Stimulated activated CD4-positive, alpha-beta T cell treated with anti-CD3 and anti-CD28 coated beads, TNF-alpha, amount 100 ng/mL, for 48 hours (primary cell): Measurements from ENCODE around the gene WDR83.
"Not testable (repeated sequence)": the region's sequence is repeated elsewhere in the genome, so short reads cannot be mapped to it uniquely, and the experiment has no call there.

Experiments used
- DNase-seq, 3 donors: peaks; one replicate each; pipeline ENCODE4 v3.0.0-alpha.2; 2020; ENCODE audit warnings: low read depth in 3 of 3

The WDR83 gene

GRCh38 chr19:12685831-12686230 lies 19.2 kb downstream of the WDR83 start:
- DNase-seq, result no peak

- no peak for DNase-seq
These were observed 21.0 kb downstream of the WDR83 start, which contains the start of gene GNG14 for GRCh38 chr19:12687496-12688196. GNG14 (plus strand) TSS chr19:12687998; CDS start chr19:12688049, 51 bp downstream.

GRCh38 chr19:12689012-12689411 lies 22.4 kb downstream of the WDR83 start:
- DNase-seq, result no peak

GRCh38 chr19:12689581-12690216 lies 23.1 kb downstream of the WDR83 start:
- DNase-seq, result no peak

GRCh38 chr19:12692960-12693359 lies 26.4 kb downstream of the WDR83 start:
- no peak for DNase-seq

- no peak for DNase-seq
These were observed 28.0 kb downstream of the WDR83 start for GRCh38 chr19:12694641-12695040.

GRCh38 chr19:12695096-12695495 lies 28.5 kb downstream of the WDR83 start:
- no peak for DNase-seq

GRCh38 chr19:12695514-12695913 lies 28.9 kb downstream of the WDR83 start:
- DNase-seq, result no peak

- no peak for DNase-seq
These were observed 29.4 kb downstream of the WDR83 start for GRCh38 chr19:12695997-12696365.

- DNase-seq, result peak; percentile 93 to 97 (median 96)
These were observed 30.0 kb downstream of the WDR83 start, which contains the start of gene FBXW9 for GRCh38 chr19:12696366-12697335. FBXW9 (minus strand) TSS chr19:12696631; CDS start chr19:12696581, 50 bp downstream.

GRCh38 chr19:12697425-12697824 lies 30.8 kb downstream of the WDR83 start:
- DNase-seq, result not testable (repeated sequence)

GRCh38 chr19:12698138-12698537 lies 31.5 kb downstream of the WDR83 start:
- DNase-seq, result no peak

GRCh38 chr19:12701596-12702282 lies 35.1 kb downstream of the WDR83 start:
- DNase-seq, result no peak

- DNase-seq, result no peak
These were observed 36.4 kb downstream of the WDR83 start for GRCh38 chr19:12703046-12703445.

- no peak for DNase-seq
These were observed 38.6 kb downstream of the WDR83 start for GRCh38 chr19:12705169-12705568.

GRCh38 chr19:12705654-12706331 lies 39.2 kb downstream of the WDR83 start:
- no peak for DNase-seq

- DNase-seq, result no peak
These were observed 39.7 kb downstream of the WDR83 start for GRCh38 chr19:12706332-12706718.

- no peak for DNase-seq
These were observed 42.0 kb downstream of the WDR83 start for GRCh38 chr19:12708641-12709040.

- DNase-seq, result no peak
These were observed 44.6 kb downstream of the WDR83 start for GRCh38 chr19:12711187-12711586.

- DNase-seq, result not testable (repeated sequence)
These were observed 45.5 kb downstream of the WDR83 start for GRCh38 chr19:12712077-12712476.

GRCh38 chr19:12713304-12713703 lies 46.7 kb downstream of the WDR83 start:
- not testable (repeated sequence) for DNase-seq
